LNCAP (cell line): ENCODE results near the gene MAOB.

ENCODE experiments used
- TF ChIP-seq, protein P1 (sequence below): fragments of 450-650 bp; IDR thresholded peaks from 2 replicates; pipeline ENCODE4 v1.5.1; 2017; ENCODE audit warnings: mild to moderate bottlenecking

The MAOB gene

DNA sequence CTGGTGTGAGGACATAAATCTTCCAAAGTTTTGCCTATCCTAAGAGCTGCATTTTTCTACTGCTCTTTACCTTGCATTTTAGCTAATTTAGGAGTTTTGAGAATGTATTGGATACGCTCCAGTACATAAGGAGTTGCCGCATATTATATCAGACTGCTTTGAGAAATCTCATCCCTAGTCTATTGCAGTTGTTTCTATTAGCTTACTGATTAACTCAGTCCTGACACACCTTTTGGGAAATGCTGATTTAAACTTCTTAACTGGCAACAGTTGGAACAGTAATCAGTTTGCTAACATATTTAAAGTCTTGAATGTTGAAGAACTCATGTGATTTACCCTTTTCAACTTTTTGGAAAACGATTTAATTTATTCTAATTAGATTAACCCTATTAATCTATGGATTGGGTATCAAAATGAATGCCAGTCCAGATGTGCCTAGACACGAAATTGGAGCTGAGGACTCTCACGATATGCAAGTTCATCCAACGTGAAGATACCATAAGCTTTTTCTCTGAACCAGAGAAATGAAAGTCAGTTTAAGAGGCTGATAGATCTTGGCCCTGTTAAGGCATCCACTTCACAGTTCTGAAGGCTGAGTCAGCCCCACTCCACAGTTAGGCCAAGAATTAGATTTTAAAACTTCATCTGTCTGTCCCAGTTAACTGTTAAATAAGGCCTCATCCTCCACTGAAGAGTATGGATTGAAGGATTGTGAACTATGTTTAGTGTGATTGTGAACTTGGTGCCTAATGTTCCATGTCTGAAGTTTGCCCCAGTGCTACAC is 136.1 kb downstream of the MAOB start:
- TF ChIP-seq, protein P1, sequence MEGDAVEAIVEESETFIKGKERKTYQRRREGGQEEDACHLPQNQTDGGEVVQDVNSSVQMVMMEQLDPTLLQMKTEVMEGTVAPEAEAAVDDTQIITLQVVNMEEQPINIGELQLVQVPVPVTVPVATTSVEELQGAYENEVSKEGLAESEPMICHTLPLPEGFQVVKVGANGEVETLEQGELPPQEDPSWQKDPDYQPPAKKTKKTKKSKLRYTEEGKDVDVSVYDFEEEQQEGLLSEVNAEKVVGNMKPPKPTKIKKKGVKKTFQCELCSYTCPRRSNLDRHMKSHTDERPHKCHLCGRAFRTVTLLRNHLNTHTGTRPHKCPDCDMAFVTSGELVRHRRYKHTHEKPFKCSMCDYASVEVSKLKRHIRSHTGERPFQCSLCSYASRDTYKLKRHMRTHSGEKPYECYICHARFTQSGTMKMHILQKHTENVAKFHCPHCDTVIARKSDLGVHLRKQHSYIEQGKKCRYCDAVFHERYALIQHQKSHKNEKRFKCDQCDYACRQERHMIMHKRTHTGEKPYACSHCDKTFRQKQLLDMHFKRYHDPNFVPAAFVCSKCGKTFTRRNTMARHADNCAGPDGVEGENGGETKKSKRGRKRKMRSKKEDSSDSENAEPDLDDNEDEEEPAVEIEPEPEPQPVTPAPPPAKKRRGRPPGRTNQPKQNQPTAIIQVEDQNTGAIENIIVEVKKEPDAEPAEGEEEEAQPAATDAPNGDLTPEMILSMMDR = no peak

GRCh38 chrX:43744284-43744683 is 138.0 kb downstream of the MAOB start:
- TF ChIP-seq, protein P1 = no peak

DNA sequence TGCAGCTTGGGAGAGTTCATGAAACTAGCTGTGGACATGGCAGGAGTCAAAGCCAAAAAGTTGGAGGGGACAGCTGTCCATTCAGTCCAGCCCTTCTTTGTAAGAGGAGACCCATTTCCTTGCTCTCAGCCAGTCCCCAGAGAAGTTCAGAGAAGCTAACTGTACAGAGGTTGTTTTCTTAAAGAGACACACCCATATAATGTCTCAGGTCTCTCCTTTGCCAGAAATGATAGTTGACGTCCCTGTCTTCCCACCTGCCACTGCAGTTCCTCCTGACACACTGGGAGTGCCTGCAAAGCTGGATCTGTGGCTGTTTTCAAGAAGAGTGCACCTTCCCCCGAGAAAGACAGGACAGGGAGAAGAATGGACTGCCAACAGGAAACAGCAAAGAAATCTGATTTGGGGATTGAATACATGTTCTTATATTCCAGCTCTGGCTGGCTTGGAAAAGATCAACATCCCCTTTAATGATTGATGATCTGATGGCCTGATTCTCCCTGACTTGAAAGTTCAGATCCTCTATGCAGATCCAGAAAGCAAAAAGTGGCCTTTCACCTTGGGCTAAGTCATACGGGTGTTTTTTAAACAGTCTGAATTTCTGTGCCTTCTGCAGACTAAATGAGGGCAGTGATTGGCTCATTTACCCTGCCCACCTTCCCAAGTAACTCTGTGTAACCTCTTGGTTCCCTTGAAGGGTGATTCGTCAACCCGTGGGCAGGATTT is 139.0 kb downstream of the MAOB start:
- TF ChIP-seq, protein P1 = no peak

DNA sequence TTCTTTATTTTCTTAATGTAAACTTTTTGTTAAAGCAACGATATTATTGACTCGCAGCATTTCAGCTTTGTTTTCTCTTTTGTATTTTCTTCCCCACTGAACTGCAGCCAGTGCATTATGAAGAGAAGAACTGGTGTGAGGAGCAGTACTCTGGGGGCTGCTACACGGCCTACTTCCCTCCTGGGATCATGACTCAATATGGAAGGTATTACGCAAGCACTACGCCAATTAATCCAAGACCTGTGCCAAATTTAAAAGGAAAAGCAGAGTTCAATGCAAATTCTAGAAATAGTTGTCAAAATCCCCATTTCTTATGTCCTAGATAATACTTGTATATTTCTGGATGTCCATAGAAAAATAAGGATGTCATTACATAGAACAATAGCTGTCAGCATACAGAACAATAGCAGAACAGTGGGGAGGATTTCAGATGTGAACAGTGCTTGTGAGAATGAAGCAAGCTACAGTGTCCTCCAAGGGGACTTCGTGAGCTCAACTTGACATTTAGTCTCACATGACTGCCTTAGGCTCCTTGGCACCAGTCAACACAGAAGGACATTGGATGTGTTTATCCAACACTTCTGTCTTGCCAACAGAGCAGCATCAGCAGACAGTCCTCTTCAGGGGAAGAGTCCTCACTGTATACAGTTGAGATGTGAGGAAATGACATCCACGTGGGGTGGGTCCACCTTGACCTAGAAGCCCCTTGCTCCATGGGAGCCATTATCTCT is 140.2 kb downstream of the MAOB start:
- TF ChIP-seq, protein P1 = no peak

- TF ChIP-seq, protein P1 = no peak
Measured at GRCh38 chrX:43735957-43736356, 146.3 kb downstream of the MAOB start.

DNA sequence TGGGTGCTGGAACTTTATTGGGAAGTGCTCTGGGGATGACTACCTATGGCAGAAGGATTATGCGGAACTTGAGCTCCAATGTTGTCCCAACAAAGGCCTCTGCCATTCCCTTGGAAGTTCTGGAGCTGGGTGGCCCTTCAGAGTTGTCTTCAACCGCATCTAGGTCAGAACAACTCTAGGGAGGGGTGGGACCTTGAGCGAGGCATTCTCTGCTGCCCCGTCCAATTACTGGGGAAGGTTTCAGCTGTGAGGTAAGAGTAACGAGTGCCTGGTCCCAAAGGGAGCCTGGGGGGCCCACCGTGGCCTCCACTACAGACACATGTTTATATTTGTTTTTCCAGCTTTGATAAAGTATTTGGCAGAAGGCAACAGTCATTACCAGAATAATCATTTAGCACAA is 146.7 kb downstream of the MAOB start:
- TF ChIP-seq, protein P1 = no peak

DNA sequence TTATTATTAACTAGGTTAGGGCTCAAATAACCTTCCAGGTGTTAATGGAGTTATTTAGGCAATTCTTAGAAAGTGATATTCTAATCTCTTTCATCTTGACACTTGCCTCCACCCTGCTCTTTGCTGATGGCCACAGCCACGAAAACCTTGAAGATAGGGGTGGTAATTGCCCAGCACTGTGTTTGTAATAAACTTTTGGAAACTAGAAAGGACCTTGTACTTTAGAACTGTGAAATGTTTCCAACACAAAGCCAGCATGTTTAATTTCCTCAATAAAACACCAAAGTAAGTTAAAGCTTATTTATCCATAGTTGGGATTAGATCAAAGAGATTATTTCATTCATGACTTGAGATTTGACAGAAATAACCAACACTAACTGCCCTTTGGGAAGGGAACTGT is 147.8 kb downstream of the MAOB start:
- TF ChIP-seq, protein P1 = no peak
